H9 (cell line): Measurements from ENCODE around the gene NRCAM. TPM values are rescaled to one million over a fixed set of nuclear protein-coding genes. Genes with fewer than 3 reads are reported as not detected.

Experiments used
- DNase-seq: peaks from one replicate; pipeline ENCODE4 v3.0.0-alpha.2; 2017
- H2AFZ ChIP-seq: one replicate; pipeline ENCODE4 v1.6.1; 2013; ENCODE audit warnings: mild to moderate bottlenecking, low read length, control low read depth, moderate library complexity
- H2AK5ac ChIP-seq: 2 replicates; pipeline ENCODE4 v1.6.1; 2013; ENCODE audit warnings: low read length, control low read depth, mixed read lengths; ENCODE audit not compliant: insufficient read length
- H2BK120ac ChIP-seq: one replicate; pipeline ENCODE4 v1.6.1; 2013; ENCODE audit warnings: low read depth, mild to moderate bottlenecking, low read length, control low read depth, inconsistent platforms; ENCODE audit not compliant: poor library complexity, severe bottlenecking
- H2BK12ac ChIP-seq: 2 replicates; pipeline ENCODE4 v1.6.1; 2013; ENCODE audit warnings: low read length, control low read depth, mixed read lengths, low read depth; ENCODE audit not compliant: insufficient read length
- H2BK15ac ChIP-seq: 2 replicates; pipeline ENCODE4 v1.6.1; 2013; ENCODE audit warnings: low read depth, low read length, control low read depth
- H2BK20ac ChIP-seq: one replicate; pipeline ENCODE4 v1.6.1; 2013; ENCODE audit warnings: low read depth, mild to moderate bottlenecking, low read length, control low read depth, inconsistent platforms; ENCODE audit not compliant: poor library complexity, severe bottlenecking
- H2BK5ac ChIP-seq: 2 replicates; pipeline ENCODE4 v1.6.1; 2013; ENCODE audit warnings: low read length, control low read depth, mixed read lengths; ENCODE audit not compliant: insufficient read length
- H3K14ac ChIP-seq: 2 replicates; pipeline ENCODE4 v1.6.1; 2013; ENCODE audit warnings: low read length, control low read depth; ENCODE audit not compliant: insufficient read depth
- H3K18ac ChIP-seq: 2 replicates; pipeline ENCODE4 v1.6.1; 2013; ENCODE audit warnings: low read depth, mild to moderate bottlenecking, mixed read lengths, low read length, control low read depth; ENCODE audit not compliant: insufficient read length
- H3K23ac ChIP-seq: 2 replicates; pipeline ENCODE4 v1.6.1; 2013; ENCODE audit warnings: low read length, control low read depth, mixed read lengths, low read depth; ENCODE audit not compliant: insufficient read length
- H3K23me2 ChIP-seq: 2 replicates; pipeline ENCODE4 v1.6.1; 2013; ENCODE audit warnings: low read depth, mild to moderate bottlenecking, mixed read lengths, low read length, control low read depth; ENCODE audit not compliant: insufficient read length, poor library complexity, severe bottlenecking
- H3K27ac ChIP-seq: 2 replicates; pipeline ENCODE4 v1.5.1; 2013; ENCODE audit warnings: low read length, control low read depth, mixed read lengths, low read depth; ENCODE audit not compliant: insufficient read length
- H3K27me3 ChIP-seq: 2 replicates; pipeline ENCODE4 v1.6.1; 2013; ENCODE audit warnings: low read length, control low read depth, inconsistent platforms; ENCODE audit not compliant: insufficient read depth
- H3K4ac ChIP-seq: 2 replicates; pipeline ENCODE4 v1.6.1; 2013; ENCODE audit warnings: low read depth, mild to moderate bottlenecking, control low read depth, inconsistent platforms, low read length, moderate library complexity
- H3K4me1 ChIP-seq: 2 replicates; pipeline ENCODE4 v1.6.1; 2013; ENCODE audit warnings: low read length, control low read depth, inconsistent platforms; ENCODE audit not compliant: insufficient read depth
- H3K4me2 ChIP-seq: 2 replicates; pipeline ENCODE4 v1.6.1; 2013; ENCODE audit warnings: low read length, control low read depth, mixed read lengths; ENCODE audit not compliant: insufficient read length, insufficient read depth
- H3K56ac ChIP-seq: 2 replicates; pipeline ENCODE4 v1.6.1; 2013; ENCODE audit warnings: low read depth, mild to moderate bottlenecking, mixed read lengths, low read length, control low read depth; ENCODE audit not compliant: insufficient read length
- H3K79me1 ChIP-seq: 2 replicates; pipeline ENCODE4 v1.6.1; 2013; ENCODE audit warnings: low read depth, mild to moderate bottlenecking, moderate library complexity, low read length, control low read depth, inconsistent platforms; ENCODE audit not compliant: insufficient read depth, poor library complexity, severe bottlenecking
- H3K79me2 ChIP-seq: 2 replicates; pipeline ENCODE4 v1.6.1; 2013; ENCODE audit warnings: low read length, control low read depth, inconsistent platforms; ENCODE audit not compliant: insufficient read depth
- H3K9ac ChIP-seq: 2 replicates; pipeline ENCODE4 v1.6.1; 2013; ENCODE audit warnings: low read length, control low read depth, mixed read lengths; ENCODE audit not compliant: insufficient read length; ENCODE audit errors: extremely low read depth
- H3K9me3 ChIP-seq: one replicate; pipeline ENCODE4 v1.6.1; 2013; ENCODE audit warnings: low read depth, low read length, inconsistent platforms; ENCODE audit not compliant: control insufficient read depth
- H3T11ph ChIP-seq: one replicate; pipeline ENCODE4 v1.6.1; 2013; ENCODE audit warnings: mild to moderate bottlenecking, low read length, control low read depth, inconsistent platforms
- H4K20me1 ChIP-seq: one replicate; pipeline ENCODE4 v1.6.1; 2013; ENCODE audit not compliant: control insufficient read depth, insufficient read length, insufficient read depth
- H4K5ac ChIP-seq: 2 replicates; pipeline ENCODE4 v1.6.1; 2013; ENCODE audit warnings: low read depth, mild to moderate bottlenecking, mixed read lengths, low read length, control low read depth; ENCODE audit not compliant: insufficient read length
- H4K8ac ChIP-seq: replicated peaks from 2 replicates; pipeline ENCODE4 v1.6.1; 2013; ENCODE audit warnings: low read length, control low read depth, mixed read lengths, low read depth; ENCODE audit not compliant: insufficient read length
- H4K91ac ChIP-seq: 2 replicates; pipeline ENCODE4 v1.6.1; 2013; ENCODE audit warnings: low read depth, mild to moderate bottlenecking, moderate library complexity, mixed read lengths, low read length, control low read depth; ENCODE audit not compliant: insufficient read length
- H3K27ac Mint-ChIP-seq, 3 experiments: 2 replicates in 2 of 3; 3 replicates in 1 of 3; pipeline ENCODE4 v1.8.0; 2020 to 2021; ENCODE audit warnings: mixed read lengths in 3 of 3, mild to moderate bottlenecking in 1 of 3, moderate library complexity in 1 of 3
- H3K27me3 Mint-ChIP-seq: 2 replicates; pipeline ENCODE4 v1.8.0; 2021; ENCODE audit warnings: low read depth, mild to moderate bottlenecking, moderate library complexity, mixed read lengths
- H3K36me3 Mint-ChIP-seq, 3 experiments: 2 replicates in 2 of 3; 3 replicates in 1 of 3; pipeline ENCODE4 v1.8.0; 2020 to 2021; ENCODE audit warnings: low read depth in 3 of 3, mixed read lengths in 3 of 3; ENCODE audit not compliant: insufficient read depth in 1 of 3
- H3K4me1 Mint-ChIP-seq, 2 experiments: 2 replicates each; pipeline ENCODE4 v1.8.0; 2020; ENCODE audit warnings: mixed read lengths in 2 of 2
- H3K4me3 Mint-ChIP-seq, 2 experiments: 2 replicates in 1 of 2; 3 replicates in 1 of 2; pipeline ENCODE4 v1.8.0; 2020 to 2021; ENCODE audit warnings: mild to moderate bottlenecking in 2 of 2, mixed read lengths in 2 of 2, moderate library complexity in 1 of 2
- H3K9me3 Mint-ChIP-seq, 2 experiments: 2 replicates in 1 of 2; 3 replicates in 1 of 2; pipeline ENCODE4 v1.8.0; 2020; ENCODE audit warnings: mild to moderate bottlenecking in 2 of 2, mixed read lengths in 2 of 2, moderate library complexity in 1 of 2
- CTCF ChIP-seq: fragments of 200-600 bp; sonication (generic); conservative IDR thresholded peaks from 3 replicates; pipeline ENCODE4 v1.8.0; 2021; ENCODE audit warnings: antibody characterized with exemption, mild to moderate bottlenecking
- WGBS: extraction: QIAGEN DNeasy Blood & Tissue Kit; methylation state at CpG from one replicate; pipeline ENCODE4 v1.1.7; 2013; ENCODE audit warnings: missing lambda C conversion rate, low lambda C conversion rate, mixed read lengths; ENCODE audit not compliant: insufficient read length; ENCODE audit errors: extremely low coverage; 5-methylcytosine and 5-hydroxymethylcytosine counted together
- total RNA-seq: library from RNA; stranded (reverse); gene quantifications from 2 replicates; pipeline ENCODE4 v1.2.1, GENCODE V29; 2021

NRCAM gene
- total RNA-seq, 1 experiment from 2014 or later = 2.3 TPM

- Histone ChIP-seq H3K27me3 (no peaks in the 10 kb centered on the region), H3K4ac (no peak overlapping the region), H3K9me3 (no peaks in the 10 kb centered on the region), H4K20me1 (no peaks in the 10 kb centered on the region), H3K14ac (no peak overlapping the region), H3K4me1 (no peaks in the 10 kb centered on the region), H2AFZ (no peak overlapping the region), H4K91ac (no peak overlapping the region), H3K79me2 (no peaks in the 10 kb centered on the region), H2BK120ac (no peak overlapping the region), H3T11ph (no peak overlapping the region), H2AK5ac (no peak overlapping the region), H4K8ac (no peak overlapping the region), H2BK15ac (no peak overlapping the region), H3K9ac (no peak overlapping the region), H3K23me2 (no peaks in the 10 kb centered on the region), H2BK5ac (no peak overlapping the region), H3K56ac (no peak overlapping the region), H3K4me2 (no peak overlapping the region), H4K5ac (no peak overlapping the region), H2BK20ac (no peak overlapping the region), H3K27ac (no peak overlapping the region), H2BK12ac (no peak overlapping the region), H3K18ac (no peak overlapping the region), H3K79me1 (no peaks in the 10 kb centered on the region), H3K23ac (no peak overlapping the region)
- Mint-ChIP-seq H3K36me3 (no peaks in the 10 kb centered on the region), H3K9me3 (no peaks in the 10 kb centered on the region), H3K27me3 (peaks cover 1% of the 10 kb centered on the region; the same call in 1 of the 2 replicates), H3K27ac (no peak overlapping the region), H3K4me3 (no peak overlapping the region), H3K4me1 (peaks cover 5 to 9% of the 10 kb centered on the region in 2 experiments)
- WGBS = no CpG with 5 or more reads among the region's 3 CpGs
- no peak for TF ChIP-seq CTCF
- DNase-seq = no peak
These were observed 327.7 kb downstream of the NRCAM start for GRCh38 chr7:108128514-108128913.
